ENCODE measurements around the gene RUVBL2.

RUVBL2 gene

GRCh38 chr19:48964205-48965039 is 29.3 kb upstream of the RUVBL2 start:
- H3K4me2 ChIP-seq (ENCODE audit: low read length) = peak overlapping the region; percentile 98
- H3K4me1 ChIP-seq (ENCODE audit: low read length) = peaks cover 56% of the 10 kb centered on the region
- H3K9ac ChIP-seq (ENCODE audit: low read length) = peak overlapping the region; percentile 97
- H4K20me1 ChIP-seq (ENCODE audit: insufficient read depth, low read length) = peaks cover 21% of the 10 kb centered on the region
- H3K4me3 ChIP-seq (ENCODE audit: low read length) = peak overlapping the region; percentile 76
- H3K27ac ChIP-seq (ENCODE audit: low read length) = peak overlapping the region; percentile 96
- no peak overlapping the region for H2AFZ ChIP-seq (ENCODE audit: low read depth, low read length)
- H3K79me2 ChIP-seq (ENCODE audit: low read length) = peaks cover 34% of the 10 kb centered on the region
- H3K9me3 ChIP-seq (ENCODE audit: insufficient read depth, low read length) = no peaks in the 10 kb centered on the region
- no peaks in the 10 kb centered on the region for H3K27me3 ChIP-seq (ENCODE audit: low read depth, low read length)
- TF ChIP-seq CTCF (IDR thresholded peaks at IDR 0.05; ENCODE audit: low read depth, low read length) (no peak), EZH2phosphoT487 (IDR thresholded peaks at IDR 0.05; ENCODE audit: low read depth) (no peak)
- H3K36me3 ChIP-seq (replicated peaks; ENCODE audit: low read depth, low read length) = peaks cover 35% of the 10 kb centered on the region

DNA sequence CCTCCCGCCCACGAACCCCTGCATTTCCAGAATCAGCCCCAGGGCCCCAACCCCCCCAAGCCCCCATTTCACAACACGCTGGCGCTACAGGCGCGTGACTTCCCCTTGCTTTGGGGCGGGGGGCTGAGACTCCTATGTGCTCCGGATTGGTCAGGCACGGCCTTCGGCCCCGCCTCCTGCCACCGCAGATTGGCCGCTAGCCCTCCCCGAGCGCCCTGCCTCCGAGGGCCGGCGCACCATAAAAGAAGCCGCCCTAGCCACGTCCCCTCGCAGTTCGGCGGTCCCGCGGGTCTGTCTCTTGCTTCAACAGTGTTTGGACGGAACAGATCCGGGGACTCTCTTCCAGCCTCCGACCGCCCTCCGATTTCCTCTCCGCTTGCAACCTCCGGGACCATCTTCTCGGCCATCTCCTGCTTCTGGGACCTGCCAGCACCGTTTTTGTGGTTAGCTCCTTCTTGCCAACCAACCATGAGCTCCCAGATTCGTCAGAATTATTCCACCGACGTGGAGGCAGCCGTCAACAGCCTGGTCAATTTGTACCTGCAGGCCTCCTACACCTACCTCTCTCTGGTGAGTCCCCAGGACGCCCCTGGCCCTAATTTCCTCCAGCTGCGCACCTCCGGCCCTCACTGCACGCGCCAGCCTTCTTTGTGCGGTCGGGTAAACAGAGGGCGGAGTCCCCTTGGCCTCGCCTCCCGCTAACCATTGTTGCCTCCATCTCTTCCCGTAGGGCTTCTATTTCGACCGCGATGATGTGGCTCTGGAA is 28.5 kb upstream of the RUVBL2 start, which contains the start of gene FTL:
Gene FTL, plus strand, starts transcription at position 270 of the 766 bp plus-strand sequence. Its CDS starts 199 bp downstream, at position 469.
- Histone ChIP-seq H3K4me2 (ENCODE audit: low read length) (peak within 1 kb of the TSS; percentile 98), H3K4me1 (ENCODE audit: low read length) (peaks cover 61% of the 10 kb centered on the region), H3K9ac (ENCODE audit: low read length) (peak within 1 kb of the TSS; percentile 97), H3K79me2 (ENCODE audit: low read length) (peaks cover 34% of the 10 kb centered on the region), H3K9me3 (ENCODE audit: insufficient read depth, low read length) (no peaks in the 10 kb centered on the region), H3K36me3 (replicated peaks; ENCODE audit: low read depth, low read length) (peaks cover 41% of the 10 kb centered on the region), H2AFZ (ENCODE audit: low read depth, low read length) (no peak within 1 kb of the TSS), H3K27ac (ENCODE audit: low read length) (peak within 1 kb of the TSS; percentile 96), H3K4me3 (ENCODE audit: low read length) (peak within 1 kb of the TSS; percentile 91), H4K20me1 (ENCODE audit: insufficient read depth, low read length) (peaks cover 21% of the 10 kb centered on the region), H3K27me3 (ENCODE audit: low read depth, low read length) (no peaks in the 10 kb centered on the region)
- TF ChIP-seq EZH2phosphoT487 (IDR thresholded peaks at IDR 0.05; ENCODE audit: low read depth) = no peak
- no peak for TF ChIP-seq CTCF (IDR thresholded peaks at IDR 0.05; ENCODE audit: low read depth, low read length)

GRCh38 chr19:48965806-48966540 is 27.7 kb upstream of the RUVBL2 start:
- Histone ChIP-seq H3K27ac (ENCODE audit: low read length) (peak overlapping the region; percentile 77), H2AFZ (ENCODE audit: low read depth, low read length) (no peak overlapping the region)

More at GRCh38 chr19:48965806-48966540, 27.7 kb upstream of the RUVBL2 start:
- H3K36me3 ChIP-seq (replicated peaks; ENCODE audit: low read depth, low read length) = peaks cover 46% of the 10 kb centered on the region
- no peaks in the 10 kb centered on the region for H3K9me3 ChIP-seq (ENCODE audit: insufficient read depth, low read length)
- H3K4me3 ChIP-seq (ENCODE audit: low read length) = peak overlapping the region; percentile 91
- H3K27me3 ChIP-seq (ENCODE audit: low read depth, low read length) = no peaks in the 10 kb centered on the region
- peak overlapping the region; percentile 88 for H3K4me2 ChIP-seq (ENCODE audit: low read length)
- H4K20me1 ChIP-seq (ENCODE audit: insufficient read depth, low read length) = peaks cover 21% of the 10 kb centered on the region
- peaks cover 67% of the 10 kb centered on the region for H3K4me1 ChIP-seq (ENCODE audit: low read length)
- peak overlapping the region; percentile 91 for H3K9ac ChIP-seq (ENCODE audit: low read length)
- peaks cover 34% of the 10 kb centered on the region for H3K79me2 ChIP-seq (ENCODE audit: low read length)
- no peak for TF ChIP-seq EZH2phosphoT487 (IDR thresholded peaks at IDR 0.05; ENCODE audit: low read depth)
- TF ChIP-seq CTCF (IDR thresholded peaks at IDR 0.05; ENCODE audit: low read depth, low read length) = no peak
